GF-D8 (cell line): ENCODE results near the gene ZSCAN10.
"Not testable (repeated sequence)": the region's sequence is repeated elsewhere in the genome, so short reads cannot be mapped to it uniquely, and the experiment has no call there.

Experiments used
- DNase-seq: peaks from one replicate; lab custom pipeline; 2025; lab: John Stamatoyannopoulos, UW

ZSCAN10 gene

GRCh38 chr16:3098459-3099394 is at the start of gene ZSCAN10:
Gene ZSCAN10, minus strand, starts transcription at chr16:3099294. Its CDS starts 6,357 bp downstream, at chr16:3092937.
- DNase-seq = no peak

- DNase-seq = no peak
Measured at GRCh38 chr16:3148256-3149192, 49.4 kb upstream of the ZSCAN10 start.

DNA sequence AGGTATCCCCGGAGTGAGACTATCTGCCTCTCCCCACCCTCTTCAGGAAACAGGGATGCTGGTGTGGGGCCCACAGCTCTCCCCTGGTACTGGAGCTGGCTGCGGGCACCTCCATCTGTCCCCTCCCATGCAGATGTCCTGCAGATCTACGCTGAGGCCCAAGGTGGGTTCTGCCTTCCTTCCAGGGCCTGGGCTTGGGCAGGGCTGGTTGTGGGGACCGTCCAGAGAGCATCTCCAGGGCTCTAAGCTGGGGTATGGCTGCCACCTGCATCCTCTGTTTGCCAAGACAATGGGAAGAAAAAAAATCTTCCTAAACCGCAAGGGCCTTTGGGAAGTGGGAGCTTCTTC is 48.6 kb upstream of the ZSCAN10 start:
- DNase-seq = no peak

- no peak for DNase-seq
Measured at GRCh38 chr16:3147046-3147756, 48.1 kb upstream of the ZSCAN10 start.

GRCh38 chr16:3145660-3146059 is 46.6 kb upstream of the ZSCAN10 start:
- no peak for DNase-seq

DNA sequence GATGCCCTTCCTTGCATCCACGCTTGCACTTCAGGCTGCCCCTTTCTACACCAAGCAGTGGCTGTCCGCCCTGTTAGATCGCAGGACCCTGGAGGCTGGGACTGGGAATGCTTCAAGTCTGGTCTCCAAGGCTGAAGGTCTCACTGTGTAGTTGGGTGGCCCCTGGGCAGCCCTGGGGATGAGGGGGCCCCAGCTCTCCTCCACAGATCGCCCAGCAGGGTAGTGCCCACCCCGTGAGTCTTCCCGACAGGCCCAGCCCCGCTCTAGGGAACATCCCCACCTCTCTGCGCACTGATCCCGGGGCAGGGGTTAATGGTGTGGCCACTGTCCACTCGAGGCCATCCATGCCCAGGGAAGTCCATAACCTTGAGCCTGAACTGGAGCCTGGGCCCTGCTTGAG is 46.1 kb upstream of the ZSCAN10 start:
- no peak for DNase-seq

DNA sequence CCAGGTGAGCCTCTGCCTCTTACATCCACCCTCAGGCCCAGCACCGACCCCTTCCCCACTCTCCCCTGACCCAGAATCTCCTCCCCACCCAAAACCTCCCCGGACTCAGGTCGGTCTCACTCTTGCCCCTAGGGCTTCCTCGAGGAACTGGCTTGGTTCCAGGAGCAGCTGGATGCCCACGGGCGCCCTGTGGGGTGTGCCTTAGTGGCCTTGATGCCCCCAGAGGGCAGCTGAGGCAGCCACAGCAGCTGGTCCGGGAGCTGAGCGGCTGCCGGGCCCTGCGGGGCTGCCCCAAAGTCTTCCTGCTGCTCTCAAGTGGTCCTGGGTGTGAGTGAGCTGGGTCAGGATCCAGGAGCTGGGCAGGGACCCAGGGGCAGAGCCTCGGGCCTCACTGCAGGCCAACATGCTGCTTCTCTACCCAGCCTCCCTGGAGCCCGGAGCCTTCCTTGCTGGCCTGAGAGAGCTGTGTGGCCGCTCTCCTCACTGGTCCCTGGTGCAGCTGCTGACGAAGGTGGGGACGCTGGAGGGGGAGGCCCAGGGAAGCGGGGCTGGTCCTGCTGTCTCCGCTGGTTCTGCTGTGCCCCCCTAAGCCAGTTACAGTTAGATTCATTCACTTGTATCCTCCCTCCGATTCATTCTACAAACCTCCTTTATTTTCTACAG is 45.4 kb upstream of the ZSCAN10 start:
- no peak for DNase-seq

DNA sequence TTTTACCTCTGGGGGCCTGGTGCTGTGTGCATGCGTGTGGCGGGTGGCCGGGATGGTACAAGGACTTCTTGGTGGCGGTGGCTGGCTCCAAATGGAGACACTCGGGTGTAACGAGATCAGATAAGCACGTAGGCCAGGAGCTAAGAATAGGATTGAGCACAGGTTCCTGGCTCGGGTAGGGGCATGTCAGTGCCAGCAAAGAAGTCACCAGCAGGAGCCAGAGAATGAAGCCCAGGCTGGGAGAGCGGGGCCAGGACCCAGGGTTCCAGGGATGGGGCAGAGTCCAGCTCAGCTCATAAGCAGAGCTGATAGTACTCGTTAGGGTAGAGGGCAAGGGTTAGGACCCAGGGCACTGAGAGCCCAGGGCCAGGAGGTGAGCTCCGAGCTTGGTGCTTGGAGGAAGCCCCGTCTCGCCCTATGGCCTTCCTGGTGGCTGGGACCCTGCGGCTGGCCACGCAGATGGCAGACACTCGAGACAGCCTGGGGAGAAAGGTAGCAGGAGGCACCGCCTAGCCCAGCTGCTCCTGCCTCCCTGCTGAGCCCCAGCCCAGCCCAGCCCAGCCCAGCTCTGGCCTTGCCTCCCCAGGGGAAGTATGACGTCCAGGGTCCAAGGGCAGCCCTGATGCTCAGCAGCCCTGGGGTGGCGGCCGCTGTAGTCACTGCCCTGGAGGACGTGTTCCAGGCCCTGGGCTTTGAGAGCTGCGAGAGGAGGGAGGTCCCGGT is 44.7 kb upstream of the ZSCAN10 start:
- DNase-seq = no peak

GRCh38 chr16:3143189-3143588 is 44.1 kb upstream of the ZSCAN10 start:
- DNase-seq = no peak

- DNase-seq = no peak
Measured at GRCh38 chr16:3142770-3143169, 43.7 kb upstream of the ZSCAN10 start.

DNA sequence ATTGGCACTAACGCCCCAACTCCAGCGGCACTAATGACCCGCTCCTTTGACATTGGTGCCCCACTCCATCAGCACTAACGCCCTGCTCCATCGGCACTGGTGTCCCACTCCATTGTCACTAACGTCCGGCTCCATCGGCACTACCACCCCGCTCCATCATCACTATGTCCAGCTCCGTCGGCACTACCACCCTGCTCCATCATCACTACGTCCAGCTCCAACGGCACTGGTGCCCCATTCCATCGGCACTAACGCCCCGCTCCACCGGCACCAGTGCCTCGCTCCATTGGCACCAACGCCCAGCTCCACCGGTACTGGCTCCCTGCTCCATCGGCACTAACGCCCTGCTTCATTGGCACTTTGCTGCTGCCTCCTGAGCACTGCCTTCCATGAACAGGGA is 43.2 kb upstream of the ZSCAN10 start:
- DNase-seq = no peak

GRCh38 chr16:3141781-3142311 is 42.8 kb upstream of the ZSCAN10 start:
- no peak for DNase-seq

GRCh38 chr16:3140603-3141427 is 41.7 kb upstream of the ZSCAN10 start:
- DNase-seq = no peak

DNA sequence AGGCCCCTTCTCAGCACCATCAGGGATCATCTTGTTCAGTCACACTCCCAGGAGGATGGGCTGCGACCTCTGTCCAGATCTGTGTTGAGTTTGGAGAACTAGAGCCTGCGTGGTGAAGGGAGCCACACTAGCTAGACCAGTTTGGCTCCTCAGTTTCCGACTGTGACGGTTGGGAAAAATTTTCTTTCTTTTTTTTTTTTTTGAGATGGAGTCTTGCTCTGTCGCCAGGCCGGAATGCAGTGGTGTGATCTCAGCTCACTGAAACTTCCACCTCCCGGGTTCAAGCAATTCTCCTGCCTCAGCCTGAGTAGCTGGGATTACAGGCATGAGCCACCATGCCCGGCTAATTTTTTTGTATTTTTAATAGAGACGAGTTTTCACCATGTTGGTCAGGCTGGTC is 40.5 kb upstream of the ZSCAN10 start:
- not testable (repeated sequence) for DNase-seq

DNA sequence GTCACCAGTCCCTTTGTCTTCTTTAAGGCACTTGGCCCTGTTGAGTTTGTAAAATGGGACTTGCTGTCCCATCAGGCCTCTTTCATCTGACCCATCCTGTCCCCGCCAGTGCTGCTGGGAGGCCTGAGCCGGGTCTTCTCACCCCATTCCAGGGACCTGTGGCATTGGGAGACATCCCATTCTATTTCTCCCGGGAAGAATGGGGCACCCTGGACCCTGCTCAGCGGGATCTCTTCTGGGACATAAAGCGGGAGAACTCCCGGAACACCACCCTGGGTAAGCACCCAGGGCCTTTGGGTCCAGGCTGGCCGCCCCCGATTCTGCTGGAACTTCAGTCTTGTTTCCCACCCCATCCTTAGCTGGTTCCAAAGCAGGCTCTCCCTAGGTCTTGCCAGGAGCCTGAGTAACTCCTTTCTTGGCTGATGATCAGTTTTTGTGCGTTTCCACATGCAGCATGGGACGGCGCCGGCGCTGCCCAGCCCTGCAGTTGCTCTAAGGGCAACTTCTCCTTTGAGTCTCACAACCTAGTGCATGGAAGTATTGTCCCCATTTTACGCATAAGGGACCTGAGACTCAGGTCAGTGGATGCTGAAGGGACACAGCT is 39.8 kb upstream of the ZSCAN10 start:
- DNase-seq = no peak

DNA sequence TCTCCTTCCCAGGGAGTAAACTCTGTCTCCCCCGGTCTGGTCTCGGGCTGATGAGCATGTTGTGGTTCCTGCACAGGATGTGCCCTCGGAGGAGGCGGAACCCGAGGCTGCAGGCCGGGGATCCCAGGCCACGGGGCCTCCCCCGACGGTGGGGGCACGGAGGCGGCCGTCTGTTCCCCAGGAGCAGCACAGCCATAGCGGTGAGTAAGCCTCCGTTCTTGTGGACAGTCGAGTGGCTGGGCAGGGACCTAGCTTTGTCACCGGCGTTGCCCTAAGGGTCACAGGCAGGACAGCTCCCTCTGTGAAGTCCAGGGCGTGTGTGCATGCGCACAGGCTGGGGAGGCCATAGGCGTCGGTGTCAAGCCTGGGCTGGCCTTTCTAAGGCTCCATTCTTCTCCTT is 39.2 kb upstream of the ZSCAN10 start:
- no peak for DNase-seq

DNA sequence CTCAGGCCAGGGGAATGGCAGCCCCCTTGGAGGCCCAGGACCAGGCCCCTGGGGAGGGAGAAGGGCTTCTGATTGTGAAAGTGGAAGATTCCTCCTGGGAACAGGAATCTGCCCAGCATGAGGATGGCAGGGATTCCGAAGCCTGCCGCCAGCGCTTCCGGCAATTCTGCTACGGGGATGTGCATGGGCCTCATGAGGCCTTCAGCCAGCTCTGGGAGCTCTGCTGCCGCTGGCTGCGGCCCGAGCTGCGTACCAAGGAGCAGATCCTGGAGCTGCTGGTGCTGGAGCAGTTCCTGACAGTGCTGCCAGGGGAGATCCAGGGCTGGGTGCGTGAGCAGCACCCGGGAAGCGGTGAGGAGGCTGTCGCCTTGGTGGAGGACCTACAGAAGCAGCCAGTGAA is 38.2 kb upstream of the ZSCAN10 start:
- no peak for DNase-seq

- DNase-seq = peak; percentile 1
Measured at GRCh38 chr16:3135126-3135715, 36.1 kb upstream of the ZSCAN10 start.
